Upper lobe of left lung (tissue), 6 donors: ENCODE data around the gene TGM6. TPM values are rescaled to one million over a fixed set of nuclear protein-coding genes. Genes with fewer than 3 reads are reported as not detected.

Experiments used
- ATAC-seq, 2 donors: fragments of 200-7000 bp; cut with Tn5 transposase; one replicate each; pipeline ENCODE4 v1.9.1; 2022; ENCODE audit warnings: mild to moderate bottlenecking in 2 of 2, moderate library complexity in 2 of 2; ENCODE audit not compliant: low FRiP score in 2 of 2
- DNase-seq, 2 donors: peaks; one replicate each; pipeline ENCODE4 v3.0.0-alpha.2; 2019 to 2020
- H3K27ac ChIP-seq, 4 donors: fragments of 200-600 bp; sonication (generic); one replicate each; pipeline ENCODE4 v1.5.1; 2016 to 2019
- H3K27me3 ChIP-seq, 4 donors: fragments of 200-600 bp; sonication (generic); one replicate each; pipeline ENCODE4 v1.5.1; 2017 to 2019
- H3K36me3 ChIP-seq, 4 donors: fragments of 200-600 bp; sonication (generic); one replicate each; pipeline ENCODE4 v1.5.1; 2016 to 2019
- H3K4me1 ChIP-seq, 4 donors: fragments of 200-600 bp; sonication (generic); one replicate each; pipeline ENCODE4 v1.5.1; 2018 to 2019
- H3K4me3 ChIP-seq, 4 donors: fragments of 200-600 bp; sonication (generic); one replicate each; pipeline ENCODE4 v1.5.1; 2017 to 2019; ENCODE audit warnings: mild to moderate bottlenecking in 2 of 4, moderate library complexity in 1 of 4
- H3K9me3 ChIP-seq, 4 donors: fragments of 200-600 bp; sonication (generic); one replicate each; pipeline ENCODE4 v1.5.1; 2018 to 2019
- CTCF ChIP-seq, 6 experiments: fragments of 450-650 bp in 4 of 6; fragments of 200-600 bp in 2 of 6; sonication (generic) in 2 of 6; IDR thresholded peaks; one replicate each; pipeline ENCODE4 v1.5.1; 2016 to 2019; ENCODE audit warnings: antibody characterized with exemption in 6 of 6
- EP300 ChIP-seq, 4 donors: sonication (generic); formaldehyde crosslinking; IDR thresholded peaks; one replicate each; pipeline ENCODE4 v1.5.1; 2017; ENCODE audit warnings: antibody characterized with exemption in 4 of 4, control low read depth in 2 of 4
- POLR2A ChIP-seq, 4 donors: fragments of 450-650 bp; IDR thresholded peaks; one replicate each; pipeline ENCODE4 v1.5.1; 2016 to 2017; ENCODE audit warnings: antibody characterized with exemption in 4 of 4, mild to moderate bottlenecking in 2 of 4
- POLR2AphosphoS5 ChIP-seq, 2 donors: sonication (generic); formaldehyde crosslinking; IDR thresholded peaks; one replicate each; pipeline ENCODE4 v1.5.1; 2017; ENCODE audit warnings: antibody characterized with exemption in 2 of 2
- WGBS, 2 donors: methylation state at CpG; one replicate each; pipeline ENCODE4 v1.1.5; 2017 to 2018; 5-methylcytosine and 5-hydroxymethylcytosine counted together
- total RNA-seq, 6 donors: library from RNA; depleted of rRNA in 4 of 6; stranded (reverse); fragments of >200 nt in 4 of 6; gene quantifications; one replicate each; pipeline versions ENCODE4 v1.1.0 to v1.2.1, GENCODE V29; 2016 to 2021
- donor health status: DM: no; HTN: no; CAD: no; lungs with moderate emphysema.
- donor health status: DM: no; HTN: yes; CAD: no; lungs with severe emphysema.

TGM6 gene
- total RNA-seq, 6 donors from 2014 or later: not detected

- ATAC-seq (no peak), DNase-seq (no peak)
- Histone ChIP-seq H3K4me3 (no peak overlapping the region), H3K27me3 (no peaks in the 10 kb centered on the region), H3K27ac (no peak overlapping the region), H3K36me3 (no peaks in the 10 kb centered on the region), H3K4me1 (no peaks in the 10 kb centered on the region), H3K9me3 (peaks cover 0 to 9% (median 6%) of the 10 kb centered on the region in 4 donors)
- TF ChIP-seq POLR2AphosphoS5 (IDR thresholded peaks at IDR 0.05) (no peak), CTCF (IDR thresholded peaks at IDR 0.05) (no peak), EP300 (IDR thresholded peaks at IDR 0.05) (no peak), POLR2A (IDR thresholded peaks at IDR 0.05) (no peak)
Measured at GRCh38 chr20:2361035-2361593, 19.6 kb upstream of the TGM6 start.

- ATAC-seq (no peak), DNase-seq (no peak)
- no peaks in the 10 kb centered on the region for H3K36me3 ChIP-seq
- H3K4me3 ChIP-seq: no peak overlapping the region
- no peak overlapping the region for H3K27ac ChIP-seq
- WGBS, 2 donors: 82 to 83% methylated on average over 2 of the region's 2 CpGs
- H3K27me3 ChIP-seq: no peaks in the 10 kb centered on the region
- no peaks in the 10 kb centered on the region for H3K4me1 ChIP-seq
- no peak for TF ChIP-seq CTCF (IDR thresholded peaks at IDR 0.05)
- no peak for TF ChIP-seq POLR2AphosphoS5 (IDR thresholded peaks at IDR 0.05)
- no peak for TF ChIP-seq POLR2A (IDR thresholded peaks at IDR 0.05)
- peaks cover 0 to 9% (median 6%) of the 10 kb centered on the region in 4 donors for H3K9me3 ChIP-seq
Measured at GRCh38 chr20:2363187-2363586, 17.5 kb upstream of the TGM6 start.

- TF ChIP-seq EP300 (IDR thresholded peaks at IDR 0.05) (no peak), POLR2A (IDR thresholded peaks at IDR 0.05) (no peak), CTCF (IDR thresholded peaks at IDR 0.05) (no peak), POLR2AphosphoS5 (IDR thresholded peaks at IDR 0.05) (no peak)
- Histone ChIP-seq H3K4me1 (no peaks in the 10 kb centered on the region), H3K4me3 (no peak overlapping the region), H3K36me3 (no peaks in the 10 kb centered on the region), H3K9me3 (peaks cover 0 to 10% (median 7%) of the 10 kb centered on the region in 4 donors), H3K27me3 (no peaks in the 10 kb centered on the region), H3K27ac (no peak overlapping the region)
- ATAC-seq: no peak
- DNase-seq: no peak
- 28 to 32% methylated on average over 1 of the region's 1 CpG for WGBS, 2 donors
Measured at GRCh38 chr20:2363587-2363986, 17.1 kb upstream of the TGM6 start.

- no peak overlapping the region for H3K27ac ChIP-seq
- WGBS, 2 donors: 75 to 80% methylated on average over 4 of the region's 4 CpGs
- ATAC-seq: no peak
- H3K4me3 ChIP-seq: no peak overlapping the region
- H3K9me3 ChIP-seq: peaks cover 0 to 13% (median 7%) of the 10 kb centered on the region in 4 donors
- no peaks in the 10 kb centered on the region for H3K4me1 ChIP-seq
- no peaks in the 10 kb centered on the region for H3K27me3 ChIP-seq
- H3K36me3 ChIP-seq: no peaks in the 10 kb centered on the region
- TF ChIP-seq POLR2AphosphoS5 (IDR thresholded peaks at IDR 0.05) (no peak), CTCF (IDR thresholded peaks at IDR 0.05) (no peak), POLR2A (IDR thresholded peaks at IDR 0.05) (no peak), EP300 (IDR thresholded peaks at IDR 0.05) (no peak)
- DNase-seq: no peak
Measured at GRCh38 chr20:2364044-2364443, 16.7 kb upstream of the TGM6 start.

- no peaks in the 10 kb centered on the region for H3K4me1 ChIP-seq
- peaks cover 0 to 13% (median 7%) of the 10 kb centered on the region in 4 donors for H3K9me3 ChIP-seq
- H3K4me3 ChIP-seq: no peak overlapping the region
- H3K36me3 ChIP-seq: no peaks in the 10 kb centered on the region
- ATAC-seq (no peak), DNase-seq (no peak)
- TF ChIP-seq POLR2AphosphoS5 (IDR thresholded peaks at IDR 0.05) (no peak), CTCF (IDR thresholded peaks at IDR 0.05) (no peak), EP300 (IDR thresholded peaks at IDR 0.05) (no peak), POLR2A (IDR thresholded peaks at IDR 0.05) (no peak)
- 86 to 96% methylated on average over 2 of the region's 2 CpGs for WGBS, 2 donors
- no peak overlapping the region for H3K27ac ChIP-seq
- H3K27me3 ChIP-seq: no peaks in the 10 kb centered on the region
Measured at GRCh38 chr20:2365091-2365490, 15.6 kb upstream of the TGM6 start.
